GM18499 (cell line): Measurements from ENCODE around the gene RNF208.
"Not testable (repeated sequence)": the region's sequence is repeated elsewhere in the genome, so short reads cannot be mapped to it uniquely, and the experiment has no call there.

Source experiments
- ATAC-seq: cut with Tn5 transposase; IDR thresholded peaks from one replicate; pipeline ENCODE4 v1.9.1; 2021; ENCODE audit warnings: moderate number of reproducible peaks; ENCODE audit not compliant: insufficient read depth, unreplicated experiment

RNF208 gene

GRCh38 chr9:137253717-137254623 is 31.9 kb upstream of the RNF208 start:
- no peak for ATAC-seq

- ATAC-seq: no peak
Observed at GRCh38 chr9:137252555-137253506, 30.8 kb upstream of the RNF208 start.

GRCh38 chr9:137251490-137252268 is 29.6 kb upstream of the RNF208 start:
- no peak for ATAC-seq

- no peak for ATAC-seq
Observed at GRCh38 chr9:137251194-137251461, 29.1 kb upstream of the RNF208 start, which contains the start of gene STPG3. Gene STPG3, plus strand, starts transcription at chr9:137251286. Its CDS starts 1 bp downstream, at chr9:137251287.

GRCh38 chr9:137250329-137251193 is 28.5 kb upstream of the RNF208 start:
- no peak for ATAC-seq

- ATAC-seq: no peak
Observed at GRCh38 chr9:137247916-137248175, 25.8 kb upstream of the RNF208 start.

- ATAC-seq: no peak
Observed at GRCh38 chr9:137247135-137247915, 25.3 kb upstream of the RNF208 start.

GRCh38 chr9:137245450-137246421 is 23.7 kb upstream of the RNF208 start:
- no peak for ATAC-seq

- ATAC-seq: no peak
Observed at GRCh38 chr9:137244486-137245449, 22.7 kb upstream of the RNF208 start.

- ATAC-seq: no peak
Observed at GRCh38 chr9:137243626-137244485, 21.8 kb upstream of the RNF208 start.

- not testable (repeated sequence) for ATAC-seq
Observed at GRCh38 chr9:137243266-137243625, 21.2 kb upstream of the RNF208 start.

- ATAC-seq: no peak
Observed at GRCh38 chr9:137242269-137243203, 20.5 kb upstream of the RNF208 start.

GRCh38 chr9:137241490-137242268 is 19.6 kb upstream of the RNF208 start:
- ATAC-seq: no peak

- ATAC-seq: peak; percentile 73
Observed at GRCh38 chr9:137240841-137241489, 18.9 kb upstream of the RNF208 start, which contains the start of gene TUBB4B. Gene TUBB4B, plus strand, starts transcription at chr9:137241287. Its CDS starts 74 bp downstream, at chr9:137241361.
